Trophoblast cell (in vitro differentiated cells and primary cell): ENCODE results near the gene KRTAP19-8.

Source experiments
- DNase-seq, 2 donors: peaks; one replicate each; pipeline ENCODE4 v3.0.0-alpha.2; 2016
- H2AFZ ChIP-seq: 2 replicates; pipeline ENCODE4 v1.6.1; 2013; ENCODE audit warnings: low read length, moderate library complexity, mild to moderate bottlenecking; ENCODE audit not compliant: insufficient read depth, poor library complexity
- H2AK5ac ChIP-seq: 2 replicates; pipeline ENCODE4 v1.6.1; 2013; ENCODE audit warnings: mild to moderate bottlenecking, low read length
- H2BK120ac ChIP-seq: 2 replicates; pipeline ENCODE4 v1.6.1; 2013; ENCODE audit warnings: low read length, mild to moderate bottlenecking, moderate library complexity; ENCODE audit not compliant: insufficient read depth, poor library complexity
- H2BK12ac ChIP-seq: 2 replicates; pipeline ENCODE4 v1.6.1; 2013; ENCODE audit warnings: mild to moderate bottlenecking, low read length, moderate library complexity
- H2BK5ac ChIP-seq: 2 replicates; pipeline ENCODE4 v1.6.1; 2013; ENCODE audit warnings: low read length, low read depth, moderate library complexity, mild to moderate bottlenecking; ENCODE audit not compliant: poor library complexity
- H3K14ac ChIP-seq: 2 replicates; pipeline ENCODE4 v1.6.1; 2013; ENCODE audit warnings: mild to moderate bottlenecking, low read length
- H3K18ac ChIP-seq: 2 replicates; pipeline ENCODE4 v1.6.1; 2013; ENCODE audit warnings: mild to moderate bottlenecking, low read length
- H3K23ac ChIP-seq: 2 replicates; pipeline ENCODE4 v1.6.1; 2013; ENCODE audit warnings: low read length
- H3K27ac ChIP-seq: 2 replicates; pipeline ENCODE4 v1.5.1; 2013; ENCODE audit warnings: low read depth, mild to moderate bottlenecking, inconsistent platforms, low read length, moderate library complexity
- H3K27me3 ChIP-seq: 2 replicates; pipeline ENCODE4 v1.6.1; 2013; ENCODE audit warnings: inconsistent platforms, mild to moderate bottlenecking, low read length, moderate library complexity; ENCODE audit not compliant: insufficient read depth
- H3K36me3 ChIP-seq, 2 experiments: 1 replicate in 1 of 2; 2 replicates in 1 of 2; pipeline ENCODE4 v1.6.1; 2013; ENCODE audit warnings: low read length in 2 of 2, mild to moderate bottlenecking in 2 of 2, moderate library complexity in 1 of 2; ENCODE audit not compliant: insufficient read depth in 2 of 2, control insufficient read depth in 1 of 2
- H3K4ac ChIP-seq: 2 replicates; pipeline ENCODE4 v1.6.1; 2013; ENCODE audit warnings: low read depth, mild to moderate bottlenecking, low read length, moderate library complexity
- H3K4me1 ChIP-seq, 2 experiments: 1 replicate in 1 of 2; 2 replicates in 1 of 2; pipeline ENCODE4 v1.6.1; 2013; ENCODE audit warnings: low read length in 2 of 2, mild to moderate bottlenecking in 2 of 2, moderate library complexity in 1 of 2; ENCODE audit not compliant: insufficient read depth in 2 of 2, control insufficient read depth in 1 of 2
- H3K4me2 ChIP-seq: 2 replicates; pipeline ENCODE4 v1.6.1; 2013; ENCODE audit warnings: inconsistent platforms, mild to moderate bottlenecking, low read length, moderate library complexity
- H3K4me3 ChIP-seq: 2 replicates; pipeline ENCODE4 v1.5.1; 2013; ENCODE audit warnings: mild to moderate bottlenecking, low read depth, low read length, inconsistent platforms
- H3K79me1 ChIP-seq: one replicate; pipeline ENCODE4 v1.6.1; 2013; ENCODE audit warnings: low read length
- H3K79me2 ChIP-seq: 2 replicates; pipeline ENCODE4 v1.6.1; 2013; ENCODE audit warnings: low read length, mild to moderate bottlenecking; ENCODE audit not compliant: control insufficient read depth, insufficient read depth, poor library complexity
- H3K9ac ChIP-seq: 2 replicates; pipeline ENCODE4 v1.6.1; 2013; ENCODE audit warnings: mild to moderate bottlenecking, low read length
- H3K9me3 ChIP-seq: 2 replicates; pipeline ENCODE4 v1.6.1; 2013; ENCODE audit warnings: low read depth, mild to moderate bottlenecking, control low read depth, inconsistent platforms, low read length; ENCODE audit not compliant: insufficient read depth
- H4K12ac ChIP-seq: 2 replicates; pipeline ENCODE4 v1.6.1; 2013; ENCODE audit warnings: low read depth, mild to moderate bottlenecking, low read length, moderate library complexity
- H4K8ac ChIP-seq: 2 replicates; pipeline ENCODE4 v1.6.1; 2013; ENCODE audit warnings: low read depth, mild to moderate bottlenecking, low read length, moderate library complexity
- H4K91ac ChIP-seq: one replicate; pipeline ENCODE4 v1.6.1; 2013; ENCODE audit warnings: low read depth, mild to moderate bottlenecking, low read length, moderate library complexity
- WGBS: extraction: QIAGEN DNeasy Blood & Tissue Kit; methylation state at CpG from one replicate; pipeline ENCODE4 v1.1.7; 2013; ENCODE audit warnings: missing lambda C conversion rate; ENCODE audit not compliant: insufficient read length, insufficient coverage; ENCODE audit errors: extremely low coverage; 5-methylcytosine and 5-hydroxymethylcytosine counted together

The KRTAP19-8 gene

DNA sequence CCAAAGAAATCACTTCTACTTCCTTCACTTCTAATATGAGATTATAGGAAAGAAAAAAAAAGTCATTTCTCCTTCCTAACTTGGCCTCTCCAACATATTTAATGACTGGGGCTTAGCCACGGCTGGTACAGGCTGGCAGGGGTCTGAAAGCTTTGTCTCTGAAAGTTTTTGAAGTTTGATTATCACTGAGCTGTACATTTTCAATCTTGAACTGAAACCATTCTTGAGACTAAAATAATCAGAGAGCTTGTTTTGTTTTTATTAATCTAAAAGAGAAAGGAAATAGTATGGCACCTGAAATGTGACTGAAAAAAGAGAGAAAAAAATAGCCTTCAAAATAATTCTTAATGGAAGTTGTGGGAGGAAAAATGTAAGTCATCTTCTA, 3.8 kb upstream of the KRTAP19-8 start:
- no peak for DNase-seq
- no CpG with 5 or more reads among the region's 1 CpG for WGBS
- Histone ChIP-seq H3K27me3 (no peaks in the 10 kb centered on the region), H3K9ac (no peak overlapping the region), H3K4me2 (no peak overlapping the region), H2BK5ac (no peak overlapping the region), H3K18ac (no peak overlapping the region), H4K91ac (no peak overlapping the region), H3K79me1 (no peaks in the 10 kb centered on the region), H4K8ac (no peak overlapping the region), H3K9me3 (peaks cover 2% of the 10 kb centered on the region), H3K36me3 (no peaks in the 10 kb centered on the region), H3K4me3 (no peak overlapping the region), H2BK12ac (no peak overlapping the region), H3K4me1 (peaks cover 0 to 5% of the 10 kb centered on the region in 2 experiments), H2BK120ac (no peak overlapping the region), H2AFZ (no peak overlapping the region), H3K23ac (no peak overlapping the region), H3K14ac (no peak overlapping the region), H3K79me2 (no peaks in the 10 kb centered on the region), H3K27ac (no peak overlapping the region), H3K4ac (no peak overlapping the region), H4K12ac (no peak overlapping the region), H2AK5ac (no peak overlapping the region)

DNA sequence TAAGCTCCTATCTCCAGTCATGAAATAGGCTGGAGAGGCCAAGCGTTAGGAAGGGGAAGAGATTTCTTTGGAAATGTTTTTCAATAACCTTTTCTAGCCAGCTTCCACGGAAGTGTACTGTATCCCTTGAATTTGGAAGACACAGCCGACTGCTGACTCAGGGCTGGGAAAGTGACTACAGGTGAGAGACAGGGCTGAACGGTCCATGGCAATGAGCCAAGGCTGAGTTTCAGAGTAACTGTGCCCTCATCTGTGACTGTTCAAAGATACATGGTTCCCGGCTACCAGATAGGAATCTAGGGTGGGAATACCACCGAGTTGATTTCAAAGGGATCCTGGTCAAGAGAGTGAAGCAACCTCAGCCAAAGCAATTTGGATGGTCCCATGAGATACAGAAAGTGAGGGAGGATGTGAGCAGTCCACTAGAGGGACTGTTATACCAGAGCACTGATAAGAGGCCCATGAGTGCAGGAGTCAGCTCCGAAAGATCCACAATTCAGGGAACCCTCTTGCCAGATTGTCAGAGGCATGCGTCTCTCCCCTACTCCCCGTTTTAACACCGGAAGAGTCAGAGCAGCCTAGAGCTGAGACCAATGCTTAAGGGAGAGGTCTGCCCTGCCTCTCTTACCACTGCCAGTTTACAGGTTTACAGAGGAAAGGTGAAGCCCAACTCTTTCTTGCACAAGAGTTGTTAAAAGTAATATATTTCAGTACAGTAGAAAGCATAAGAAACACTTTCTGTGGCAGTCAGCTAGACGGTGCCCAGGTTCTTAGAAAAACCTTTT, 3.2 kb upstream of the KRTAP19-8 start:
- H3K4ac ChIP-seq = no peak overlapping the region

GRCh38 chr21:31034378-31034777, 3.9 kb downstream of the KRTAP19-8 start:
- no peak overlapping the region for H3K4me3 ChIP-seq
- H4K8ac ChIP-seq = no peak overlapping the region
- H2BK120ac ChIP-seq = no peak overlapping the region
- no peak overlapping the region for H2AFZ ChIP-seq
- peaks cover 2% of the 10 kb centered on the region for H3K9me3 ChIP-seq
- no peaks in the 10 kb centered on the region for H3K79me1 ChIP-seq
- H4K12ac ChIP-seq = no peak overlapping the region
- H3K27ac ChIP-seq = no peak overlapping the region
- no peak overlapping the region for H4K91ac ChIP-seq
- H2AK5ac ChIP-seq = no peak overlapping the region
- no peak overlapping the region for H2BK12ac ChIP-seq
- H3K4me2 ChIP-seq = no peak overlapping the region
- no peak overlapping the region for H2BK5ac ChIP-seq
- H3K4ac ChIP-seq = no peak overlapping the region
- no peak overlapping the region for H3K18ac ChIP-seq
- no peak overlapping the region for H3K23ac ChIP-seq
- H3K27me3 ChIP-seq = no peaks in the 10 kb centered on the region
- no peaks in the 10 kb centered on the region for H3K36me3 ChIP-seq
- H3K9ac ChIP-seq = no peak overlapping the region
- H3K79me2 ChIP-seq = no peaks in the 10 kb centered on the region
- DNase-seq = peak in 1 of 2 donors; percentile 13
- H3K4me1 ChIP-seq = no peaks in the 10 kb centered on the region
- no peak overlapping the region for H3K14ac ChIP-seq

More for the DNA sequence above, 3.2 kb upstream of the KRTAP19-8 start:
- Histone ChIP-seq H4K8ac (no peak overlapping the region), H3K14ac (no peak overlapping the region), H3K4me2 (no peak overlapping the region), H3K79me1 (no peaks in the 10 kb centered on the region), H3K27me3 (no peaks in the 10 kb centered on the region), H4K91ac (no peak overlapping the region), H3K4me3 (no peak overlapping the region), H3K79me2 (no peaks in the 10 kb centered on the region), H2BK5ac (no peak overlapping the region), H3K18ac (no peak overlapping the region), H3K4me1 (peaks cover 0 to 5% of the 10 kb centered on the region in 2 experiments), H2AFZ (no peak overlapping the region), H3K23ac (no peak overlapping the region), H2AK5ac (no peak overlapping the region), H2BK120ac (no peak overlapping the region), H2BK12ac (no peak overlapping the region), H3K27ac (no peak overlapping the region), H4K12ac (no peak overlapping the region), H3K9me3 (peaks cover 2% of the 10 kb centered on the region), H3K36me3 (no peaks in the 10 kb centered on the region), H3K9ac (no peak overlapping the region)
- DNase-seq = no peak
- no CpG with 5 or more reads among the region's 11 CpGs for WGBS

GRCh38 chr21:31030367-31031106, 7.7 kb downstream of the KRTAP19-8 start:
- Histone ChIP-seq H3K4me1 (no peaks in the 10 kb centered on the region), H4K91ac (no peak overlapping the region), H4K12ac (no peak overlapping the region), H2BK5ac (no peak overlapping the region), H3K18ac (no peak overlapping the region), H2AK5ac (no peak overlapping the region), H3K4ac (no peak overlapping the region), H2AFZ (no peak overlapping the region), H3K9me3 (no peaks in the 10 kb centered on the region), H2BK12ac (no peak overlapping the region), H4K8ac (no peak overlapping the region), H3K4me3 (no peak overlapping the region), H3K79me2 (no peaks in the 10 kb centered on the region), H3K36me3 (no peaks in the 10 kb centered on the region), H3K23ac (no peak overlapping the region), H3K79me1 (no peaks in the 10 kb centered on the region), H3K14ac (no peak overlapping the region), H2BK120ac (no peak overlapping the region), H3K4me2 (no peak overlapping the region), H3K27me3 (no peaks in the 10 kb centered on the region), H3K9ac (no peak overlapping the region), H3K27ac (no peak overlapping the region)
- no peak for DNase-seq
- no CpG with 5 or more reads among the region's 3 CpGs for WGBS
